ENCODE results near the gene ARL5A.

ARL5A gene

DNA sequence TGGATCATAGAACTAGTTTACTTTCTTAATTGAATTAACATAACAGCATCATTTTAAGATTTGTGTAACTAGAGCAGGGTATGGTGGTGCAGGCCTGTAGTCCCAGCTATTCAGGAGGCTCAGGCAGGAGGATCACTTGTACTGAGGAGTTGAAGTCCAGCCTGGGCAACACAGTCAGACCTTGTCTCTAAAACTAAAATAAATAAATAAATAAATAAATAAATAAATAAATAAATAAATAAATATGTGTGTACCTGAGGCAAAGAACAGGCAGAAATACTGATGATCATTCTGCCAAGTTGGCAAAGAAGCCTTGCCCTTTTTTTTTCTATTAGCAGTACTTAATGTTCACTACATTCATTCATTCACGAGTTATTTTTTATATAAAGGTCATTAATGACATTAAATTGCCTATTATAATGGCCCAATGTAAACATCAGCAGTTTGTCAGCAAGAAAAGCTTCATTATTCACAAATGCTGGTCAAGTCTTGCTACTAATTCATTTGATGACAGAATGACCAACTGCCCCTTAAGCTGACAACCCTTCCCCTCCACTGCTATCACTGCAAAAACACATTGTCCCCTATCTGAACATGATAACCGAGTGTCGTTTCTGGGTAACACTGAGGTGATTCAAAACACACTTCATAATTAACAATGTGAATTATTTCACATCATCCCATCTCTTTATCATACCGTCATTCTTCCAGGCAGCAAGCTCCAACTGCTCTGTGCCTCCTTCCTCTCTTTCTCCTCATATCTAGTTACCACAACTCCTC, 39.0 kb downstream of the ARL5A start:
- TF ChIP-seq EP300 (IDR thresholded peaks at IDR 0.05; ENCODE audit: borderline replicate concordance) (no peak), NFIC (IDR thresholded peaks at IDR 0.05) (no peak), FOXM1 (IDR thresholded peaks at IDR 0.05; ENCODE audit: borderline replicate concordance, low read depth) (no peak), YY1 (IDR thresholded peaks at IDR 0.05; ENCODE audit: low read depth) (no peak), TEAD4 (IDR thresholded peaks at IDR 0.05) (no peak), CEBPB (IDR thresholded peaks at IDR 0.05) (no peak), EGR1 (IDR thresholded peaks at IDR 0.05) (no peak), TCF12 (IDR thresholded peaks at IDR 0.05; ENCODE audit: low read depth) (no peak), CREB1 (IDR thresholded peaks at IDR 0.05; ENCODE audit: low read depth) (no peak), RAD21 (IDR thresholded peaks at IDR 0.05; ENCODE audit: low read depth) (no peak), TAF1 (IDR thresholded peaks at IDR 0.05; ENCODE audit: low read depth) (no peak), ZBTB7A (IDR thresholded peaks at IDR 0.05; ENCODE audit: low read depth) (no peak)
- TF ChIP-seq, protein P1, sequence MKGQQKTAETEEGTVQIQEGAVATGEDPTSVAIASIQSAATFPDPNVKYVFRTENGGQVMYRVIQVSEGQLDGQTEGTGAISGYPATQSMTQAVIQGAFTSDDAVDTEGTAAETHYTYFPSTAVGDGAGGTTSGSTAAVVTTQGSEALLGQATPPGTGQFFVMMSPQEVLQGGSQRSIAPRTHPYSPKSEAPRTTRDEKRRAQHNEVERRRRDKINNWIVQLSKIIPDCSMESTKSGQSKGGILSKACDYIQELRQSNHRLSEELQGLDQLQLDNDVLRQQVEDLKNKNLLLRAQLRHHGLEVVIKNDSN (IDR thresholded peaks at IDR 0.05), result no peak
- TF ChIP-seq, protein P2, sequence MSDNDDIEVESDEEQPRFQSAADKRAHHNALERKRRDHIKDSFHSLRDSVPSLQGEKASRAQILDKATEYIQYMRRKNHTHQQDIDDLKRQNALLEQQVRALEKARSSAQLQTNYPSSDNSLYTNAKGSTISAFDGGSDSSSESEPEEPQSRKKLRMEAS (IDR thresholded peaks at IDR 0.05), result no peak
- TF ChIP-seq, protein P3, sequence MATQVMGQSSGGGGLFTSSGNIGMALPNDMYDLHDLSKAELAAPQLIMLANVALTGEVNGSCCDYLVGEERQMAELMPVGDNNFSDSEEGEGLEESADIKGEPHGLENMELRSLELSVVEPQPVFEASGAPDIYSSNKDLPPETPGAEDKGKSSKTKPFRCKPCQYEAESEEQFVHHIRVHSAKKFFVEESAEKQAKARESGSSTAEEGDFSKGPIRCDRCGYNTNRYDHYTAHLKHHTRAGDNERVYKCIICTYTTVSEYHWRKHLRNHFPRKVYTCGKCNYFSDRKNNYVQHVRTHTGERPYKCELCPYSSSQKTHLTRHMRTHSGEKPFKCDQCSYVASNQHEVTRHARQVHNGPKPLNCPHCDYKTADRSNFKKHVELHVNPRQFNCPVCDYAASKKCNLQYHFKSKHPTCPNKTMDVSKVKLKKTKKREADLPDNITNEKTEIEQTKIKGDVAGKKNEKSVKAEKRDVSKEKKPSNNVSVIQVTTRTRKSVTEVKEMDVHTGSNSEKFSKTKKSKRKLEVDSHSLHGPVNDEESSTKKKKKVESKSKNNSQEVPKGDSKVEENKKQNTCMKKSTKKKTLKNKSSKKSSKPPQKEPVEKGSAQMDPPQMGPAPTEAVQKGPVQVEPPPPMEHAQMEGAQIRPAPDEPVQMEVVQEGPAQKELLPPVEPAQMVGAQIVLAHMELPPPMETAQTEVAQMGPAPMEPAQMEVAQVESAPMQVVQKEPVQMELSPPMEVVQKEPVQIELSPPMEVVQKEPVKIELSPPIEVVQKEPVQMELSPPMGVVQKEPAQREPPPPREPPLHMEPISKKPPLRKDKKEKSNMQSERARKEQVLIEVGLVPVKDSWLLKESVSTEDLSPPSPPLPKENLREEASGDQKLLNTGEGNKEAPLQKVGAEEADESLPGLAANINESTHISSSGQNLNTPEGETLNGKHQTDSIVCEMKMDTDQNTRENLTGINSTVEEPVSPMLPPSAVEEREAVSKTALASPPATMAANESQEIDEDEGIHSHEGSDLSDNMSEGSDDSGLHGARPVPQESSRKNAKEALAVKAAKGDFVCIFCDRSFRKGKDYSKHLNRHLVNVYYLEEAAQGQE (IDR thresholded peaks at IDR 0.05; ENCODE audit: low read depth), result no peak

DNA sequence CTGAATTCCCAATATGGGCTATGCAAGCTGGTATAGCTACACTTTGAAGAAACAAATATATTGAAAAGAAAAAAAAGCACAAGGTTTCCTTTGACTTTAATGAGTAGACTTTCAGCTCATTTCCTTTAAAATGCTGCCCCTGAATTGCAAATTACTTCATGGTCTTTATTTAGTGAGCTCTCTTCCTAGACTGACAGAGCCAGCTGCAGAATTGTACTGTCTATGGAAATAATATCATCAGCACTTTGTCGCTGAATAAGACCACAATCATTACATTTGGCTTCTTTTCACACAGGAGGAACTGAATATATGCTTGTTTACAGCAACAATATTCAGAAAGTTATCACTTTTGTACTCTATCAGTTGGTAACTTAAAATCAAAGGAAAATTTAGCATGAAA, 41.7 kb downstream of the ARL5A start:
- TF ChIP-seq TAF1 (IDR thresholded peaks at IDR 0.05; ENCODE audit: low read depth) (no peak), TEAD4 (IDR thresholded peaks at IDR 0.05) (no peak), CEBPB (IDR thresholded peaks at IDR 0.05) (no peak), EP300 (IDR thresholded peaks at IDR 0.05; ENCODE audit: borderline replicate concordance) (no peak), EGR1 (IDR thresholded peaks at IDR 0.05) (no peak), NFIC (IDR thresholded peaks at IDR 0.05) (no peak), TCF12 (IDR thresholded peaks at IDR 0.05; ENCODE audit: low read depth) (no peak), CREB1 (IDR thresholded peaks at IDR 0.05; ENCODE audit: low read depth) (no peak), RAD21 (IDR thresholded peaks at IDR 0.05; ENCODE audit: low read depth) (no peak), FOXM1 (IDR thresholded peaks at IDR 0.05; ENCODE audit: borderline replicate concordance, low read depth) (no peak), ZBTB7A (IDR thresholded peaks at IDR 0.05; ENCODE audit: low read depth) (no peak), YY1 (IDR thresholded peaks at IDR 0.05; ENCODE audit: low read depth) (no peak)
- TF ChIP-seq, protein P1 (IDR thresholded peaks at IDR 0.05), result no peak
- TF ChIP-seq, protein P3 (IDR thresholded peaks at IDR 0.05; ENCODE audit: low read depth), result no peak
- TF ChIP-seq, protein P2 (IDR thresholded peaks at IDR 0.05), result no peak

DNA sequence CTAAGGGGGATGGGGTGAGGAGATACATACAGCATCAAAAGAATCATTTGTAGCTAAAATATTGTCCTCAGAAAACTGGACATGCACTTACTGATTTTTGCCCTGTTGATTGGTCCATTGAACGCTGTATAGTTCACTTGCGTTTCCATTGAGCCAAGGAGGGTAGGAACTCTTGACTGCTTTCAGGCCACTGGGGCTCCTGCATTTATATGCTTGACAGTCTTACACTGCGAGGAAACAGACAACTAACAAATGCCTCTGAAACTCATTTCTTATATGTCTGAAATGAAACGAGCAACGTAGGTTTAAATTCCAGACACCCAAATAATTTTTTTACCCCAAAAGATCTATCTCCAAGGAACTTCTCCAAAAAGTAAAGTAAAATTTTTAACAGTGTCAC, 42.1 kb downstream of the ARL5A start:
- TF ChIP-seq TAF1 (IDR thresholded peaks at IDR 0.05; ENCODE audit: low read depth), result no peak
- TF ChIP-seq FOXM1 (IDR thresholded peaks at IDR 0.05; ENCODE audit: borderline replicate concordance, low read depth), result no peak
- TF ChIP-seq EGR1 (IDR thresholded peaks at IDR 0.05), result no peak
- TF ChIP-seq ZBTB7A (IDR thresholded peaks at IDR 0.05; ENCODE audit: low read depth), result no peak
- TF ChIP-seq YY1 (IDR thresholded peaks at IDR 0.05; ENCODE audit: low read depth), result no peak
- TF ChIP-seq, protein P3 (IDR thresholded peaks at IDR 0.05; ENCODE audit: low read depth), result no peak
- TF ChIP-seq, protein P2 (IDR thresholded peaks at IDR 0.05), result no peak

DNA sequence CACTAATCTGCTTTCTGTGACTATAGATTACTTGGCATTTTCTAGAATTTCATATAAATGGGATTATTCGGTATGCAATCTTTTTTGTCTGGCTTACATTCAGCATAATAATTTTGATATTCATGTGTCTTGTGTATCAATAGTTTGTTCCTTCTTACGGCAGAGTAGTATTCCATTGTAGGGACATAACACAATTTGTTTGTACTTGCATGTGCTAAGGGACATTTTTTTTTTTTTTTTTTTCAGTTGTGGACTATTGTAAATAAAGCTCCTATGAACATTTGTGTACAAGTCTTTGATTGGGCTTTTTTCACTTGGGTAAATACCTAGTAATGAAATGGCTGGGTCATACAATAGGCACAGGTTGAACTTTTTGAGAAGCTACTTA, 45.1 kb downstream of the ARL5A start:
- TF ChIP-seq EGR1 (IDR thresholded peaks at IDR 0.05) (no peak), TAF1 (IDR thresholded peaks at IDR 0.05; ENCODE audit: low read depth) (no peak), YY1 (IDR thresholded peaks at IDR 0.05; ENCODE audit: low read depth) (no peak), TCF12 (IDR thresholded peaks at IDR 0.05; ENCODE audit: low read depth) (no peak), ZBTB7A (IDR thresholded peaks at IDR 0.05; ENCODE audit: low read depth) (no peak), TEAD4 (IDR thresholded peaks at IDR 0.05) (no peak), NFIC (IDR thresholded peaks at IDR 0.05) (no peak), RAD21 (IDR thresholded peaks at IDR 0.05; ENCODE audit: low read depth) (no peak), EP300 (IDR thresholded peaks at IDR 0.05; ENCODE audit: borderline replicate concordance) (no peak), FOXM1 (IDR thresholded peaks at IDR 0.05; ENCODE audit: borderline replicate concordance, low read depth) (no peak), CEBPB (IDR thresholded peaks at IDR 0.05) (no peak), CREB1 (IDR thresholded peaks at IDR 0.05; ENCODE audit: low read depth) (no peak)
- TF ChIP-seq, protein P2 (IDR thresholded peaks at IDR 0.05), result no peak
- TF ChIP-seq, protein P3 (IDR thresholded peaks at IDR 0.05; ENCODE audit: low read depth), result no peak
- TF ChIP-seq, protein P1 (IDR thresholded peaks at IDR 0.05), result no peak
